H7 (cell line): ENCODE measurements around the gene GRK6. TPM values are rescaled to one million over a fixed set of nuclear protein-coding genes. Genes with fewer than 3 reads are reported as not detected.
A peak's percentile ranks its signal among the peaks of the same experiment; 100 is the strongest.

Experiments
- DNase-seq: peaks from one replicate; pipeline ENCODE4 v3.0.0; 2012
- H3K27me3 ChIP-seq: 2 replicates; pipeline ENCODE4 v1.6.0; 2011; ENCODE audit warnings: mild to moderate bottlenecking, low read length; ENCODE audit not compliant: control insufficient read depth, insufficient read depth
- H3K36me3 ChIP-seq: replicated peaks from 2 replicates; pipeline ENCODE4 v1.5.1; 2011; ENCODE audit warnings: low read length; ENCODE audit not compliant: control insufficient read depth, insufficient read depth
- H3K4me3 ChIP-seq: 2 replicates; pipeline ENCODE4 v1.5.1; 2011; ENCODE audit warnings: low read depth, mild to moderate bottlenecking, control low read depth, low read length, moderate library complexity; ENCODE audit not compliant: insufficient read depth
- total RNA-seq: library from RNA; depleted of rRNA; stranded (reverse); fragments of >200 nt; shearing (Covaris generic); gene quantifications from 2 replicates; pipeline ENCODE4 v1.2.3, GENCODE V29; 2014; rRNA removed

Gene GRK6
- total RNA-seq, 1 experiment from 2014 or later: 62.4 TPM

GRCh38 chr5:177490992-177491391, 64.5 kb downstream of the GRK6 start:
- Histone ChIP-seq H3K27me3 (no peaks in the 10 kb centered on the region), H3K36me3 (peaks cover 48% of the 10 kb centered on the region), H3K4me3 (no peak overlapping the region)
- peak; percentile 76 for DNase-seq

GRCh38 chr5:177491429-177491945, 65.0 kb downstream of the GRK6 start:
- peak; percentile 100 for DNase-seq
- peaks cover 44% of the 10 kb centered on the region for H3K36me3 ChIP-seq
- H3K4me3 ChIP-seq: no peak overlapping the region
- H3K27me3 ChIP-seq: no peaks in the 10 kb centered on the region

GRCh38 chr5:177491983-177492746, 65.7 kb downstream of the GRK6 start:
- H3K4me3 ChIP-seq: no peak overlapping the region
- no peaks in the 10 kb centered on the region for H3K27me3 ChIP-seq
- peak; percentile 78 for DNase-seq
- peaks cover 43% of the 10 kb centered on the region for H3K36me3 ChIP-seq

Other genes with a start within 250 kb of the GRK6 start
- gene RAB24, start 123.0 kb upstream of the GRK6 start, total RNA-seq: 25.4 and 35.7 TPM in 2 replicates
- gene PRELID1, start 122.9 kb upstream of the GRK6 start, total RNA-seq: 360 and 469 TPM in 2 replicates
- 26.4 and 27.2 TPM in 2 replicates for gene MXD3, start 114.8 kb upstream of the GRK6 start, total RNA-seq
- 221 and 225 TPM in 2 replicates for gene LMAN2, start 75.0 kb upstream of the GRK6 start, total RNA-seq
- gene RGS14, start 68.8 kb upstream of the GRK6 start, total RNA-seq: 31.0 and 32.4 TPM in 2 replicates
- gene SLC34A1, start 42.2 kb upstream of the GRK6 start, total RNA-seq: not detected in 2 replicates
- gene PFN3, start 26.0 kb upstream of the GRK6 start, total RNA-seq: not detected in 2 replicates
- gene F12, start 17.1 kb upstream of the GRK6 start, total RNA-seq: 3.2 and 3.7 TPM in 2 replicates
- gene PRR7, start 20.1 kb downstream of the GRK6 start, total RNA-seq: 11.4 and 12.1 TPM in 2 replicates
- gene DBN1, start 47.0 kb downstream of the GRK6 start, total RNA-seq: 165 and 216 TPM in 2 replicates
- 71.9 and 97.3 TPM in 2 replicates for gene PDLIM7, start 70.9 kb downstream of the GRK6 start, total RNA-seq
- 0.76 and 3.2 TPM in 2 replicates for gene DOK3, start 83.2 kb downstream of the GRK6 start, total RNA-seq
- gene DDX41, start 90.3 kb downstream of the GRK6 start, total RNA-seq: 96.5 and 106 TPM in 2 replicates
- 70.2 and 80.0 TPM in 2 replicates for gene FAM193B, start 127.9 kb downstream of the GRK6 start, total RNA-seq
- gene TMED9, start 165.5 kb downstream of the GRK6 start, total RNA-seq: 52.3 and 59.4 TPM in 2 replicates
- gene B4GALT7, start 173.5 kb downstream of the GRK6 start, total RNA-seq: 29.7 and 37.3 TPM in 2 replicates